Mesenchymal stem cell (in vitro differentiated cells and primary cell): ENCODE measurements around the gene IL1F10.
"Not testable (repeated sequence)": the region's sequence is repeated elsewhere in the genome, so short reads cannot be mapped to it uniquely, and the experiment has no call there.

Experiments
- DNase-seq: peaks from one replicate; pipeline ENCODE4 v3.0.0-alpha.2; 2013
- H2AFZ ChIP-seq: one replicate; pipeline ENCODE4 v1.6.1; 2013; ENCODE audit warnings: low read depth, mild to moderate bottlenecking, control low read depth, inconsistent platforms, low read length, moderate library complexity
- H2AK5ac ChIP-seq: 2 replicates; pipeline ENCODE4 v1.6.1; 2013; ENCODE audit warnings: low read length, moderate library complexity, mild to moderate bottlenecking, inconsistent platforms; ENCODE audit not compliant: severe bottlenecking
- H2BK120ac ChIP-seq: one replicate; pipeline ENCODE4 v1.6.1; 2013; ENCODE audit warnings: low read depth, mild to moderate bottlenecking, inconsistent platforms, low read length, moderate library complexity
- H2BK12ac ChIP-seq, 2 experiments: one replicate each; pipeline ENCODE4 v1.6.1; 2013; ENCODE audit warnings: inconsistent platforms in 2 of 2, low read length in 2 of 2, mild to moderate bottlenecking in 2 of 2, moderate library complexity in 2 of 2, control low read depth in 1 of 2
- H2BK15ac ChIP-seq: one replicate; pipeline ENCODE4 v1.6.1; 2013; ENCODE audit warnings: mild to moderate bottlenecking, low read depth, inconsistent platforms; ENCODE audit not compliant: poor library complexity, severe bottlenecking
- H2BK5ac ChIP-seq: 2 replicates; pipeline ENCODE4 v1.6.1; 2013; ENCODE audit warnings: low read depth, mild to moderate bottlenecking, low read length, control low read depth, inconsistent platforms; ENCODE audit not compliant: poor library complexity, severe bottlenecking
- H3K14ac ChIP-seq, 2 experiments: one replicate each; pipeline ENCODE4 v1.6.1; 2013; ENCODE audit warnings: inconsistent platforms in 2 of 2, low read length in 2 of 2, control low read depth in 1 of 2, mild to moderate bottlenecking in 1 of 2, moderate library complexity in 1 of 2
- H3K18ac ChIP-seq, 2 experiments: one replicate each; pipeline ENCODE4 v1.6.1; 2013; ENCODE audit warnings: inconsistent platforms in 2 of 2, low read length in 2 of 2, control low read depth in 1 of 2, low read depth in 1 of 2, mild to moderate bottlenecking in 1 of 2
- H3K23ac ChIP-seq, 2 experiments: one replicate each; pipeline ENCODE4 v1.6.1; 2013; ENCODE audit warnings: inconsistent platforms in 2 of 2, low read length in 2 of 2, mild to moderate bottlenecking in 2 of 2, moderate library complexity in 2 of 2, control low read depth in 1 of 2
- H3K27ac ChIP-seq: 2 replicates; pipeline ENCODE4 v1.5.1; 2013; ENCODE audit warnings: mild to moderate bottlenecking, moderate library complexity, low read length, control low read depth, inconsistent platforms; ENCODE audit not compliant: poor library complexity, severe bottlenecking
- H3K27me3 ChIP-seq, 2 experiments: 2 replicates each; pipeline versions ENCODE4 v1.6.1 to v1.7.0; 2013; ENCODE audit warnings: low read length in 2 of 2, mild to moderate bottlenecking in 2 of 2, moderate library complexity in 2 of 2, control low read depth in 1 of 2, inconsistent platforms in 1 of 2; ENCODE audit not compliant: control insufficient read depth in 1 of 2, insufficient read depth in 1 of 2
- H3K36me3 ChIP-seq, 2 experiments: 2 replicates each; pipeline versions ENCODE4 v1.6.1 to v1.7.0; 2013; ENCODE audit warnings: low read length in 2 of 2, control low read depth in 1 of 2, inconsistent platforms in 1 of 2, low read depth in 1 of 2, mild to moderate bottlenecking in 1 of 2; ENCODE audit not compliant: insufficient read depth in 2 of 2, control insufficient read depth in 1 of 2
- H3K4ac ChIP-seq, 2 experiments: one replicate each; pipeline ENCODE4 v1.6.1; 2013; ENCODE audit warnings: inconsistent platforms in 2 of 2, low read length in 2 of 2, mild to moderate bottlenecking in 2 of 2, moderate library complexity in 2 of 2, control low read depth in 1 of 2, low read depth in 1 of 2
- H3K4me1 ChIP-seq: 2 replicates; pipeline ENCODE4 v1.6.1; 2013; ENCODE audit warnings: low read depth, low read length, control low read depth; ENCODE audit not compliant: control insufficient read depth, insufficient read depth
- H3K4me2 ChIP-seq: 2 replicates; pipeline ENCODE4 v1.6.1; 2013; ENCODE audit warnings: low read length, mild to moderate bottlenecking, inconsistent platforms; ENCODE audit not compliant: poor library complexity, severe bottlenecking
- H3K4me3 ChIP-seq, 2 experiments: 2 replicates each; pipeline versions ENCODE4 v1.5.1 to v1.7.0; 2013; ENCODE audit warnings: low read length in 2 of 2, mild to moderate bottlenecking in 2 of 2, control low read depth in 1 of 2, low read depth in 1 of 2; ENCODE audit not compliant: insufficient read depth in 1 of 2
- H3K79me1 ChIP-seq: replicated peaks from 2 replicates; pipeline ENCODE4 v1.6.1; 2013; ENCODE audit warnings: mild to moderate bottlenecking, control low read depth, low read length, inconsistent platforms; ENCODE audit not compliant: poor library complexity, severe bottlenecking
- H3K9ac ChIP-seq: 2 replicates; pipeline ENCODE4 v1.7.0; 2013; ENCODE audit warnings: mild to moderate bottlenecking, low read length, moderate library complexity
- H3K9me3 ChIP-seq: 2 replicates; pipeline ENCODE4 v1.7.0; 2013; ENCODE audit warnings: mild to moderate bottlenecking, low read length; ENCODE audit not compliant: control insufficient read depth
- H4K8ac ChIP-seq: one replicate; pipeline ENCODE4 v1.6.1; 2013; ENCODE audit warnings: inconsistent platforms, mild to moderate bottlenecking, low read length, moderate library complexity
- H4K91ac ChIP-seq: one replicate; pipeline ENCODE4 v1.6.1; 2013; ENCODE audit warnings: mild to moderate bottlenecking, low read length, inconsistent platforms
- WGBS: methylation state at CpG from one replicate; pipeline ENCODE4 v1.1.7; 2013; ENCODE audit warnings: mixed read lengths; 5-methylcytosine and 5-hydroxymethylcytosine counted together

IL1F10 gene

DNA sequence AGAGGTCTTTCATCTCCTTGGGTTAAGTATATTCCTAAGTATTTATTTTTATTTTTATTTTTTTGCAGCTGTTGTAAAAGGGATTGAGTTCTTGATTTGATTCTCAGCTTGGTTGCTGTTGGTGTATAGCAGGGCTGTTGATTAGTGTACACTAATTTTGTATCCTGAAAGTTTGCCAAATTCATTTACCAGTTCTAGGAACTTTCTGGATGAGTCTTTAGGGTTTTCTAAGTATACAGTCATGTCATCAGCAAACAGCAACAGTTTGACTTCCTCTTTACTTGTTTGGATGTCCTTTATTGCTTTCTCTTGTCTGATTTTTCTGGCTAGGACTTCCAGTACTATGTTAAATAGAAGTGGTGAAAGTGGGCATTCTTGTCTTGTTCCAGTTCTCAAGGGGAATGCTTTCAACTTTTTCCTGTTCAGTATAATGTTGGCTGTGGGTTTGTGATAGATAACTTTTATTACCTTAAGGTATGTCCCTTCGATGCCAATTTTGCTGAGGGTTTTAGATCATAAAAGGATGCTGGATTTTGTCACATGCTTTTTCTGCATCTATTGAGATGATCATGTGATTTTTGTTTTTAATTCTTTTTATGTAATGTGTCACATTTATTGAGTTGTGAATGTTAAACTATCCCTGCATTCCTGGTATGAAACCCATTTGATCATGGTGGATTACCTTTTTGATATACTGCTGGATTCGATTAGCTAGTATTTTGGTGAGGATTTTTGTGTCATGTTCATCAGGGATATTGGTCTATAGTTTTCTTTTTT, 29.3 kb downstream of the IL1F10 start:
- H3K36me3 ChIP-seq, H2BK12ac ChIP-seq, H3K9ac ChIP-seq, H3K79me1 ChIP-seq, H2BK120ac ChIP-seq, H3K23ac ChIP-seq, H2BK15ac ChIP-seq, H3K4me1 ChIP-seq, H3K27ac ChIP-seq, H3K14ac ChIP-seq, H2BK5ac ChIP-seq, DNase-seq, H3K4me2 ChIP-seq, H2AFZ ChIP-seq, H3K18ac ChIP-seq, H4K91ac ChIP-seq, H3K4ac ChIP-seq, H3K4me3 ChIP-seq, H4K8ac ChIP-seq, H2AK5ac ChIP-seq: not testable (repeated sequence)
- WGBS, result 43% methylated on average over 2 of the region's 2 CpGs
- Histone ChIP-seq H3K9me3 (peaks cover 13% of the 10 kb centered on the region), H3K27me3 (peaks cover 3 to 18% of the 10 kb centered on the region in 2 experiments)

DNA sequence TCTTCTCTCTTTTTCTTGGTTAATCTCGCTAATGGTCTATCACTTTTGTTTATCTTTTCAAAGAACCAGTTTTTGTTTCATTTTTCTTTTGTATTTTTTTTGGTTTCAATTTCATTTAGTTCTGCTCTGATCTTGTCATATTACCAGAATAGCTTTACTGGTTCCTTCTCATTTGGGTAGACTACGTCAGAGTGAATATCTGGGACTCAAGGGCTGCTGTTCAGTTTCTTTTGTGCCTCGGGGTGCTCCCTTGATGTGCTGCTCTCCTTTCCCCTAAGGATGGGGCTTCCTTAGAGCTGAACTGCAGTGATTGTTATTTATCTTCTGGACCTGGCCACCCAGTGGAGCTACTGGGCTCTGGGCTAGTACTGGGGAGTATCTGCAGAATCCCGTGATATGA, 30.3 kb downstream of the IL1F10 start:
- Histone ChIP-seq H3K27me3 (peaks cover 3 to 10% of the 10 kb centered on the region in 2 experiments), H2BK120ac (no peak overlapping the region), H3K36me3 (no peaks in the 10 kb centered on the region), H3K4me2 (no peak overlapping the region), H3K4ac (no peak overlapping the region), H2BK5ac (no peak overlapping the region), H2AK5ac (no peak overlapping the region), H3K79me1 (no peaks in the 10 kb centered on the region), H3K23ac (no peak overlapping the region), H3K27ac (no peak overlapping the region), H3K4me3 (no peak overlapping the region), H3K4me1 (no peaks in the 10 kb centered on the region), H3K9ac (no peak overlapping the region), H4K91ac (no peak overlapping the region), H2BK12ac (no peak overlapping the region), H3K9me3 (peaks cover 13% of the 10 kb centered on the region), H4K8ac (no peak overlapping the region), H3K18ac (no peak overlapping the region), H3K14ac (no peak overlapping the region), H2AFZ (peak overlapping the region; percentile 4), H2BK15ac (no peak overlapping the region)
- WGBS, result 91% methylated on average over 3 of the region's 4 CpGs
- DNase-seq, result no peak

- no peak overlapping the region for H2BK12ac ChIP-seq
- 83% methylated on average over 6 of the region's 6 CpGs for WGBS
These were observed 30.8 kb downstream of the IL1F10 start for GRCh38 chr2:113098532-113098931.

GRCh38 chr2:113102133-113102532, 34.4 kb downstream of the IL1F10 start:
- H2AK5ac ChIP-seq, result no peak overlapping the region
- no peak overlapping the region for H3K9ac ChIP-seq
- H3K14ac ChIP-seq, result no peak overlapping the region
- H2BK120ac ChIP-seq, result no peak overlapping the region
- H3K79me1 ChIP-seq, result no peaks in the 10 kb centered on the region
- H2BK12ac ChIP-seq, result no peak overlapping the region
- H2BK5ac ChIP-seq, result no peak overlapping the region
- 90% methylated on average over 1 of the region's 2 CpGs for WGBS
- DNase-seq, result no peak
- no peak overlapping the region for H2AFZ ChIP-seq
- no peaks in the 10 kb centered on the region for H3K36me3 ChIP-seq
- no peak overlapping the region for H4K91ac ChIP-seq
- no peak overlapping the region for H4K8ac ChIP-seq
- no peak overlapping the region for H3K4ac ChIP-seq
- H3K27ac ChIP-seq, result no peak overlapping the region
- H3K9me3 ChIP-seq, result peaks cover 7% of the 10 kb centered on the region
- H3K27me3 ChIP-seq, result peaks cover 0 to 3% of the 10 kb centered on the region in 2 experiments
- no peak overlapping the region for H3K4me2 ChIP-seq
- no peak overlapping the region for H3K18ac ChIP-seq
- H2BK15ac ChIP-seq, result no peak overlapping the region
- H3K23ac ChIP-seq, result no peak overlapping the region
- no peaks in the 10 kb centered on the region for H3K4me1 ChIP-seq
- no peak overlapping the region for H3K4me3 ChIP-seq

More at GRCh38 chr2:113098532-113098931, 30.8 kb downstream of the IL1F10 start:
- Histone ChIP-seq H3K18ac (no peak overlapping the region), H2BK15ac (no peak overlapping the region), H3K9me3 (peaks cover 13% of the 10 kb centered on the region), H2BK5ac (no peak overlapping the region), H3K27ac (no peak overlapping the region), H2AFZ (no peak overlapping the region), H4K8ac (no peak overlapping the region), H3K9ac (no peak overlapping the region), H3K79me1 (no peaks in the 10 kb centered on the region), H4K91ac (no peak overlapping the region), H3K14ac (no peak overlapping the region), H3K4ac (no peak overlapping the region), H2BK120ac (no peak overlapping the region), H2AK5ac (no peak overlapping the region), H3K36me3 (no peaks in the 10 kb centered on the region), H3K4me2 (no peak overlapping the region), H3K4me1 (no peaks in the 10 kb centered on the region), H3K4me3 (no peak overlapping the region), H3K27me3 (peaks cover 3 to 5% of the 10 kb centered on the region in 2 experiments), H3K23ac (no peak overlapping the region)
- DNase-seq, result no peak
